ENCODE data around the gene KLHL15.
A peak's percentile ranks its signal among the peaks of the same experiment; 100 is the strongest.
"Not testable (repeated sequence)": the region's sequence is repeated elsewhere in the genome, so short reads cannot be mapped to it uniquely, and the experiment has no call there.

The KLHL15 gene

DNA sequence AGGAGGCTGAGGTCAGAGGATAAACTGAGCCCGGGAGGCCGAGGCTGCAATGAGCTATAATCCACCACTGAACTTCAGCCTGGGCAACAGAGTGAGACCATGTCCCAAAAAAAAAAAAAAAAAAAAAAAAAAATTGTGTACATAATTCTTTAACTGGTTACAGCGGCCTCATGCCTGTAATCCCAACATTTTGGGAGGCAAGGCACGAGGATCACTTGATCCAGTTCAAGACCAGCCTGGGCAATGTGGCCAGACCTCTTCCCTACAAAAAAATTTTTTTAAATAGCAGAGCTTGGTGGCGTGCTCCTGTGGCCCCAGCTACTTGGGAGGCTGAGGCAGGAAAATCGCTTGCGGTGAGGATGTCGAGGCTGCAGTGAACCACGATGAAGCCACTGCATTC, 9.3 kb downstream of the KLHL15 start:
- no peak for DNase-seq

DNA sequence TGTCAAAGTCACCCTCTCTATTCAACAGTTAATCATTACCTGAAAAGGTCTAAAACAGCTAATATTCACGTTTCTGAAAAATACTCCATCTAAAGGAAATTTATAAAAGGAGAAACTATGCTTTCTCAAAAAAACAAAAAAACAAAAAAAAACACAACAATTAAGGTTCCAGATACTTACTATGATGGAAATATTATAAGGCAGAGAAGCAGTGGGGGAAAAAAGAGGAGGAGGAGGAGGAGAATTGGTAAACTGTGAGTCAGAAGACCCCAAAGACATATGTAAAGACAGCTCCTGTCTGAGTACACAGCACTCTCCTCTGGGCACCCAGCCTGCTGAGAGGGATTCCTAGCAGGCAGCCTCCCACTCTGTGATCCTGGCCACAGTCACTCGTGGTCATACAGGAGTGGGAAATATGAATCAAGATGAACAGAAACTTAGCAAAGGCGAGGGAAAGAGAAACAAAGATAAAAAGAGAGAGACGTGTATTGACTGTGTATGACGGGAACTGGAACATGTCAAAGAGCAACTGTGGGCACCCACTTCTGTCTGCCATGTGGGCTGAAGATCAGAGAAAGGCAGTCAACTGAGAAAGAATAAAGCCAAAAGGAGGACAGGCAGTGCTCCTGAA, 12.5 kb downstream of the KLHL15 start:
- no peak for DNase-seq

- DNase-seq: no peak
Measured at GRCh38 chrX:24012266-24012665, 14.7 kb downstream of the KLHL15 start.

DNA sequence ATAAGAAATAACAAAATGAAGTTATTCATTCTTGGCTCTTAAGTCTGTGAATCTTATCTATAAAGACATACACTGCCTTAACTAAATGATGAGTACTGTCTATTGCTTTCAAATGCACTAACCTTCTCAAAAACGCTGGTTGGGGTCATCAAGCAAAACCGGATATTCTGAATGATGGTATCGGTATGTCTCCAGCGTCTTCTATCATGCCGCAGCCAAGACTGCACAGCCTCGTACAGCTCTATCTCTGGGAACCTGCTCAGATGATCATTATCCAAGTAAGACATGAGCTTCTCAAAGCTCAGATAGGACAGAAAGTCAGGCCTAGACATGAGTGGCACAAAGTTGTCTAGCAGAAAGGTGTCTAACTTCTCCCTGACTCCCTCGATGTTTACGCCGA, 21.1 kb downstream of the KLHL15 start:
- DNase-seq: no peak

DNA sequence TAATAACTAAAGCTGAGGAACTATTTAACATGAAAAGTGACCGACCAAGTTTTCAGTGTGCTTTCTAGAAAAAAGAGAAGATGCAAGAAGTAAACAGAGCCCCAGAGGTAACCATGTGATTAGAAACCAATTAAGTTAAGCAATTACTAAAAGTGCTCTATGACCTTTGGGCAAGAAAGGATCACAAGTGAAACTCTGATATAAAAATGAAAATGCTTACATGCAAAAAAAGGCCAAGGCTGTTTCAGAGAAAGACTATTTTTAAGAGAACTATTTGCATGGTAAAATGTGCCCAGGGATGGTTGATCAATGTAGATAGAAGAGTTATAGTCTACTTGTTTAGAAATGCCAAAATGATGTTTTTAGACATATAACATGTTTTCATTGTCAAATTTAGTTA, 22.0 kb downstream of the KLHL15 start:
- no peak for DNase-seq

- DNase-seq: no peak
Measured at GRCh38 chrX:24002792-24003191, 24.2 kb downstream of the KLHL15 start.

- DNase-seq: no peak
Measured at GRCh38 chrX:24002167-24002566, 24.8 kb downstream of the KLHL15 start.

DNA sequence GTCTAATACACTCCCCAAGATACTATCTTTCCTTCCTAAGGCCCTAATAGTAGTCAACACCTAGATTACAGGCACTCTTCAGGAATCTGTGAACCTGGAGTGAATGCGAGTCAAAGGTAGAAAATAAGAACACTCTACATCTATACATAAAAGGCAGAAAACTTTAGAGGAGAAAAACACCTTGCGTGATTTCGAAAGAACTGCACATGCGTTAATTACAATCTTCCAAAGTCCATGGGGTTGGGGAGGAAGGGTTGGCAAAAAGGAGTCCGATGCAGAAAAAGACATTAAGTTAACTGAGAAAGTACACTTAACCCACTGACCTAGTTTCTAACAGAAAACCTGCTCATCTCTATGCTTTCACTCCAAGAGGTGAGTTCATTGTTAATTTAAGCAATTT, 27.3 kb downstream of the KLHL15 start:
- no peak for DNase-seq

DNA sequence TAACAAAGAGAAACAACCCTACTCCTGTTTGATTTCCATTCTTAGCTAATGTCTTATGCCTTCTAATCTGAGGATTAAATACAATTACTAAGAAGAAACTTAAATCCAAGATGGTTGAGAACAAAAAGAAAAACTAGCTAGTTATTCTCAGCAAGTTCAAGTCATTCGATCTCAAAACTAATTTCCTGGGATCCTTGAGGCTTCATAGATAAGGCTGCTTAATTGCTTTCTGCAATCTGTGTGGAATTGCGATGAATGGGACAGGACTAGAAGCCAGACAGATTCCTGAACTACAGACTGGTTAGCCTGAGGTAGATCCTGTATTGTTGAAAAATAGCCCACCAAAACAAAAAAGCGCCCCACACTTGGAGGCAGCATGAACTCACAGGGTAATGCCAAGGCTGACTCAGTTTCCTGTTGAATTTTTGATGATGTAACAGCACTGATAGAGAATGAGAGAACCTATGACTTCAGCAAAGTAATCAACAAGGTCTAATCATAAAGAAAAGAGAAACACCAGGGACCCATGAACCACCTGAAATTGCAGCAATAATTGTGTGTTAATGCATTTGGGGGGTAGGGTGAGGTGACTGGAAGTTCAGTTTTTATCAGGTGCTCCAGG, 33.9 kb downstream of the KLHL15 start:
- no peak for DNase-seq

GRCh38 chrX:23992431-23992830, 34.6 kb downstream of the KLHL15 start:
- no peak for DNase-seq

- no peak for DNase-seq
Measured at GRCh38 chrX:23990455-23990854, 36.5 kb downstream of the KLHL15 start.

DNA sequence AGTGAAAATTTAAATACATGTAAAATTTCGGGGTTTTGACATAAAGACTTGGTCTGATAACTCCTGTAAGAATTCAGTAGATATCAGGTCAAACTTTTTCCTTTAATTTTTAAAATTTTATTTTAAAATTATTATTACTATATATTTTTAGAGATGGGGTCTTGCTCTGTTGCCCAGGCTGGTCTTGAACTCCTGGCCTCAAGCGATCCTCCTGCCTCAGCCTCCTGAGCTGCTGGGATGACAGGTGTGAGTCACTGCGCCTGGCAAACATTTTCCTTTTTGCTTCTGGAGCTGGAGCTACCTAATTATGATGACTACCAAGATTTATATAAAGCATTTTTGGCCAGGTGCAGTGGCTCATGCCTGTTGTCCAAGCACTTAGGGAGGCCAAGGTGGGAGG, 37.3 kb downstream of the KLHL15 start:
- DNase-seq: no peak

- DNase-seq: no peak
Measured at GRCh38 chrX:23982891-23983290, 44.1 kb downstream of the KLHL15 start.

DNA sequence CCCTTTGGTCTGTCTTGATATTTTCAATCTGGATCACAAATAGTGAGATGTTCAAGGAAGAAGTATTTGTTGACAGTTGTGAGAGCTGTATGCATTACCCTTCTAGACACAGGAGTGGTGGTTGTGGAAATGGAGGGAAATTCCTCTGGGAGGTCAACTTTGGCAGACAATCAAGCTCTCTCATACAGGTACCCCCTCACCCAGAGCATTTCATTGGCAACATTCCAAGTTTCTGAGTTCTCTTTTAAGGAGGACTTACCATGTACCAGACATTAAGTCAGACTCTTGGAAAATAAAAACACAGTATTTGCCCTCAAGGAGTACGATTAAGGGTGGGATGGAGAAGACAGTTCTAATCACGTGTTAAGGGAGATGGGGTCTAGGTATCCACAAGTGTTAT, 45.3 kb downstream of the KLHL15 start:
- DNase-seq: no peak

GRCh38 chrX:23981222-23981621, 45.8 kb downstream of the KLHL15 start:
- DNase-seq: no peak

- no peak for DNase-seq
Measured at GRCh38 chrX:23980011-23980441, 47.0 kb downstream of the KLHL15 start.

- DNase-seq: no peak
Measured at GRCh38 chrX:23978491-23978890, 48.5 kb downstream of the KLHL15 start.

DNA sequence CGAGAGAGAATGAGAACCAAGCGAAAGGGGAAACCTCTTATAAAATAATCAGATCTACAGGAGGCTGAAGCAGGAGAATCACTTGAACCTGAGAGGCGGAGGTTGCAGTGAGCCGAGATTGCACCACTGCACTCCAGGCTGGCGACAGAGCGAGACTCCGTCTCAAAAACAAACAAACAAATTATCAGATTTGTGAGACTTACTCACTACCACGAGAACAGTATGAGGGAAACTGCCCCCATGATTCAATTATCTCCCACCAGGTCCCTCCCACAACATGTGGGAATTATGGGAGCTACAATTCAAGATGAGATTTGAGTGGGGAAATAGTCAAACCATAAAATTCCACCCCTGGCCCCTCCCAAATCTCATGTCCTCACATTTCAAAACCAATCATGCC, 61.4 kb downstream of the KLHL15 start:
- not testable (repeated sequence) for DNase-seq

DNA sequence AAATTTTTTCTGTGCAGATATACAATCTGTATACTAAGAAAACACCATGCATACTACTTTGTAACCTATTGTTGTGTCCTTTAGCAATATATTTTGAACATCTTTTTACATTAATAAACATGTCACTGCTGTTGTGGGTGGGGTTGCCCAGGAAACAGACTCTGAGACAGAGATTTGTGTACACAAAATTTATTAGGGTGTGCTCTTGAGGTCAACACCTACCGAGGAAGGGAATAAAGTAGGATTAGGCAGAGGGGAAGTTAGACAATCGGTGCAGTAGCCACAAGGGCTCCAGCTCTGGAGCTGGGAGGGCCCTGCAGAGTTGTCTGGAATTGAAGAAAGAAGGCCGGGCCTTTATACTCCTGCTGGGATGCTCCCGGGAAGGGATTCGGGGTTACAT, 62.8 kb downstream of the KLHL15 start:
- DNase-seq: no peak

DNA sequence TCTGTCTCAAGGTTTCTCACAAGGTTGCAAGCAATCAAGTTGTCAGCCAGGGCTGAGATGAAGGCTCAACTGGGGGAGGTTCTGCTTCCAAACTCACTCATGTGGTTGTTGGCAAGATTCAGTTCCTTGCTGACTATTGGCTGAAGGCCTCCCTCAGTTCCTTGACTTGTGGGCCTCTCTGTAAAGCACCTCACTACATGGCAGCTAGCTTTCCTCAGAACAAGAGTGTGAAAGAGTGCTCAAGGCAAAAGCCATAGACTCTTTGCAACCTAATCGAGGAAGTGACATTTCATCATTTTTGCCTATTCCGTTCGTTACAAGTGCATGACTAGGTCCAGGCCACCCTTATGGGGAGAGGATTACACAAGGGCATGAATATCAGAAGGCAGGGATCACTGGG, 67.2 kb downstream of the KLHL15 start:
- peak in 1 of 2 donors; percentile 9 for DNase-seq

GRCh38 chrX:23954396-23954795, 72.6 kb downstream of the KLHL15 start:
- no peak for DNase-seq

GRCh38 chrX:23953908-23954269, 73.1 kb downstream of the KLHL15 start:
- DNase-seq: peak in 1 of 2 donors; percentile 27

DNA sequence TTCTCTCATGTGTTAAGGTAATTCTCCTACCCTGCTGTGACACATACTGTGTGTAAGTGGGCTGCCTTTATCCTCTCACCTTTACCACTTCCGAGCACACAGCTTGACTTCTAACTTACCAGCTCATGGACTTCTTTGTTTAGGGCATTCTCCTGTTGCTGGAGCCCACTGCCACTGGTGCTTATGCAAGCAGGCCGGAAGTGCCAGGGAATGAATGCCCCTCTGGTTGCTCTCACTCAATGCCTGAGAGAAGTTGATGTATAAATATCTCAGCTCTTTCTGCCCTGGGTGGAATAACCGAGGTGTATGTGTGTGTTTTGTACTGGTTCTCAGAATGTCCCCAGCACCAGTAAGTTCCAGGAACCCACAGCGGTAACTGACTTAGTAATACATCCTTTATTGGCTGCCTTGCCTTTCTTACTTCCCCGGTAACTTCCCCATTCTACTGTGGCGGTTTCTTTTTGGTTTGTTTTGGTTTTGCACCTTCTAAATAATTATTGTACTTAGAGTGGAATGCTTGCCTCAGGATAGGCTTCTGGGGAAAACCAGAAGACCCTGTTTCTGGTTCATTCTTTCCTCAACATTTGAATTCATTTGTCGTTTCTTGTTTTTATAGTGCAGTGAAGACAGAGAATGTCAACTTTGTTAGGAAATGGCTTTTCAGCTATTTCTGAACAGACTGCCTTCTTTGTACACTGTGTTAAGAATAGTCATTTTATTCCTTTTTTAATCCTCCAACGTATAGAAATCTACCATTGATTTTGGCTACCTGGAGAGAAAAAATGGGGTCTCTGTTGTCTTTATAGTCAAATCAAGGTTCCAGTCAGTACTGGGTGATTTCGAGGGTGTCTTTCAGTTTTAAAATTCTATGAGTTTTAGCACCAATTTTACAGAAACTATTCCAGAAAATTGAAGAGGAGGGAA, 73.7 kb downstream of the KLHL15 start:
- DNase-seq: peak; percentile 18 to 41

GRCh38 chrX:23952391-23952790, 74.6 kb downstream of the KLHL15 start:
- no peak for DNase-seq

Data from CD4-positive, alpha-beta T cell treated with Interleukin-1 beta for 1 hour (primary cell).